Stomach (tissue), 4 donors: ENCODE data around the gene ARRDC3.

ENCODE experiments used
- POLR2A ChIP-seq, 4 donors: fragments of 450-650 bp; IDR thresholded peaks; one replicate each; pipeline ENCODE4 v1.6.1; 2016; ENCODE audit warnings: antibody characterized with exemption in 4 of 4, control low read depth in 2 of 4, mild to moderate bottlenecking in 1 of 4, moderate library complexity in 1 of 4
- POLR2AphosphoS5 ChIP-seq, 3 donors: sonication (generic); formaldehyde crosslinking; IDR thresholded peaks; one replicate each; pipeline ENCODE4 v1.6.1; 2016; ENCODE audit warnings: antibody characterized with exemption in 3 of 3
- TF ChIP-seq, protein P1 (sequence below), 7 experiments: fragments of 450-650 bp in 4 of 7; fragments of 200-600 bp in 3 of 7; sonication (generic) in 3 of 7; IDR thresholded peaks; one replicate each; pipeline ENCODE4 v1.5.1; 2016 to 2019; ENCODE audit warnings: antibody characterized with exemption in 7 of 7, control low read depth in 2 of 7, mild to moderate bottlenecking in 1 of 7

DNA sequence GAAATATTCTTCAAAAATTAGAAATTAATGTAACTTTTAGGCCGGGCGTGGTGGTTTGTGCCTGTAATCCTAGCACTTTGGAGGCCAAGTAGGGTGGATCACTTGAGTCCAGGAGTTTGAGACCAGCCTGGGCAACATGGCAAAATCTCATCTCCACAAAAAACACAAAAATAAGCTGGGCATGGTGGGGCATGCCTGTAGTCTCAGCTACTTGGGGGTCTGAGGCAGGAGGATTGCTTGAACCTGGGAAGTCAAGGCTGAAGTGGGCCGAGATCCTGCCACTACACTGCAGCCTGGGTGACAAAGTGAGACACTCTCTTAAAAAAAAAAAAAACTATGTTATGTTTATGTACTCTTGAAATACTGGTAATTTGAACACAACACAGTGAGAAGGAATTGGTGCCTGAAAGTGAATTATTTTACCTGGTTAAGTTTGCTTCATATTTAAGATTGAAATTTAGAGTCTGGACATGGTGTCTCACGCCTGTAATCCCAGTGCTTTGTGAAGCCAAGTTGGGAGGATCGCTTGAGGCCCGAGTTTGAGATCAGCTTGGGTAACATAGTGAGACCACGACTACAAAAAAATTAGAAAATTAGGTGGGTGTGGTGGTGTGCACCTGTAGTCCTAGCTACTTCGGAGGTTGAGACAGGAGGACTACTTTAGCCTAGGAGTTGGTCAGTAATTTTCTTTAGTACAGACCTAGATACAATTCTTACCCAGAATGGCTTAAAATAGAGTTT lies 15.0 kb downstream of the ARRDC3 start:
- TF ChIP-seq, protein P1, sequence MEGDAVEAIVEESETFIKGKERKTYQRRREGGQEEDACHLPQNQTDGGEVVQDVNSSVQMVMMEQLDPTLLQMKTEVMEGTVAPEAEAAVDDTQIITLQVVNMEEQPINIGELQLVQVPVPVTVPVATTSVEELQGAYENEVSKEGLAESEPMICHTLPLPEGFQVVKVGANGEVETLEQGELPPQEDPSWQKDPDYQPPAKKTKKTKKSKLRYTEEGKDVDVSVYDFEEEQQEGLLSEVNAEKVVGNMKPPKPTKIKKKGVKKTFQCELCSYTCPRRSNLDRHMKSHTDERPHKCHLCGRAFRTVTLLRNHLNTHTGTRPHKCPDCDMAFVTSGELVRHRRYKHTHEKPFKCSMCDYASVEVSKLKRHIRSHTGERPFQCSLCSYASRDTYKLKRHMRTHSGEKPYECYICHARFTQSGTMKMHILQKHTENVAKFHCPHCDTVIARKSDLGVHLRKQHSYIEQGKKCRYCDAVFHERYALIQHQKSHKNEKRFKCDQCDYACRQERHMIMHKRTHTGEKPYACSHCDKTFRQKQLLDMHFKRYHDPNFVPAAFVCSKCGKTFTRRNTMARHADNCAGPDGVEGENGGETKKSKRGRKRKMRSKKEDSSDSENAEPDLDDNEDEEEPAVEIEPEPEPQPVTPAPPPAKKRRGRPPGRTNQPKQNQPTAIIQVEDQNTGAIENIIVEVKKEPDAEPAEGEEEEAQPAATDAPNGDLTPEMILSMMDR (IDR thresholded peaks at IDR 0.05), result no peak
- TF ChIP-seq POLR2AphosphoS5 (IDR thresholded peaks at IDR 0.05) (no peak), POLR2A (IDR thresholded peaks at IDR 0.05) (no peak)
